Gastrocnemius medialis (tissue), 4 donors: ENCODE results near the gene PPP1R14C. TPM values are rescaled to one million over a fixed set of nuclear protein-coding genes. Genes with fewer than 3 reads are reported as not detected.

Experiments
- ATAC-seq, 2 donors: fragments of 150-250 bp; one replicate each; pipeline ENCODE4 v1.9.1; 2016
- DNase-seq, 2 donors: peaks; one replicate each; pipeline ENCODE4 v3.0.0-alpha.2; 2019
- H3K27ac ChIP-seq, 4 donors: fragments of 200-600 bp; sonication (generic); 1 replicate in 1 of 4; 2 replicates in 3 of 4; pipeline ENCODE4 v1.5.1; 2016 to 2018; ENCODE audit warnings: mild to moderate bottlenecking in 2 of 4, moderate library complexity in 1 of 4
- H3K27me3 ChIP-seq, 3 donors: fragments of 200-600 bp; sonication (generic) in 2 of 3; 1 replicate in 1 of 3; 2 replicates in 2 of 3; pipeline versions ENCODE4 v1.5.1 to v1.6.0; 2016 to 2019; ENCODE audit warnings: mild to moderate bottlenecking in 1 of 3, moderate library complexity in 1 of 3
- H3K36me3 ChIP-seq, 2 donors: fragments of 200-600 bp; sonication (generic) in 1 of 2; one replicate each; pipeline ENCODE4 v1.5.1; 2017 to 2018
- H3K4me1 ChIP-seq, 2 donors: fragments of 200-600 bp; sonication (generic) in 1 of 2; one replicate each; pipeline ENCODE4 v1.5.1; 2016 to 2017; ENCODE audit warnings: mild to moderate bottlenecking in 2 of 2
- H3K4me3 ChIP-seq, 4 donors: fragments of 200-600 bp; sonication (generic) in 3 of 4; 1 replicate in 1 of 4; 2 replicates in 3 of 4; pipeline ENCODE4 v1.5.1; 2016 to 2019; ENCODE audit warnings: mild to moderate bottlenecking in 2 of 4
- H3K9me3 ChIP-seq, 3 donors: fragments of 200-600 bp; sonication (generic) in 2 of 3; 1 replicate in 1 of 3; 2 replicates in 2 of 3; pipeline ENCODE4 v1.5.1; 2016 to 2019
- POLR2A ChIP-seq, 2 donors: fragments of 450-650 bp; IDR thresholded peaks; one replicate each; pipeline ENCODE4 v1.6.1; 2017; ENCODE audit warnings: antibody characterized with exemption in 2 of 2, mild to moderate bottlenecking in 2 of 2, moderate library complexity in 2 of 2
- in situ Hi-C, 4 donors: fragments of 200-750 bp; cut with MboI; loops; one replicate each; pipeline versions ENCODE4 v1.15.0 to v1.8.0; 2017; ENCODE audit warnings: low sequenced_read_pairs in 4 of 4
- intact Hi-C: fragments of 100-400 bp; cut with DNase I; formaldehyde crosslinking; loops from one replicate; pipeline ENCODE4 v1.15.1; 2023; ENCODE audit warnings: low total_unique reads
- total RNA-seq, 4 donors: library from RNA; depleted of rRNA; stranded (reverse); fragments of >200 nt; gene quantifications; one replicate each; pipeline versions ENCODE4 v1.1.0 to v1.2.3, GENCODE V29; 2016
- TF ChIP-seq, protein P1 (sequence below), 5 experiments: fragments of 450-650 bp in 3 of 5; fragments of 200-600 bp in 2 of 5; sonication (generic) in 2 of 5; IDR thresholded peaks in 4 of 5; conservative IDR thresholded peaks in 1 of 5; 1 replicate in 4 of 5; 2 replicates in 1 of 5; pipeline ENCODE4 v1.5.1; 2016 to 2019; ENCODE audit warnings: antibody characterized with exemption in 5 of 5, mild to moderate bottlenecking in 3 of 5, moderate library complexity in 3 of 5

The PPP1R14C gene
- total RNA-seq, 4 donors from 2014 or later, result 14.9 to 37.0 (median 21.7) TPM

DNA sequence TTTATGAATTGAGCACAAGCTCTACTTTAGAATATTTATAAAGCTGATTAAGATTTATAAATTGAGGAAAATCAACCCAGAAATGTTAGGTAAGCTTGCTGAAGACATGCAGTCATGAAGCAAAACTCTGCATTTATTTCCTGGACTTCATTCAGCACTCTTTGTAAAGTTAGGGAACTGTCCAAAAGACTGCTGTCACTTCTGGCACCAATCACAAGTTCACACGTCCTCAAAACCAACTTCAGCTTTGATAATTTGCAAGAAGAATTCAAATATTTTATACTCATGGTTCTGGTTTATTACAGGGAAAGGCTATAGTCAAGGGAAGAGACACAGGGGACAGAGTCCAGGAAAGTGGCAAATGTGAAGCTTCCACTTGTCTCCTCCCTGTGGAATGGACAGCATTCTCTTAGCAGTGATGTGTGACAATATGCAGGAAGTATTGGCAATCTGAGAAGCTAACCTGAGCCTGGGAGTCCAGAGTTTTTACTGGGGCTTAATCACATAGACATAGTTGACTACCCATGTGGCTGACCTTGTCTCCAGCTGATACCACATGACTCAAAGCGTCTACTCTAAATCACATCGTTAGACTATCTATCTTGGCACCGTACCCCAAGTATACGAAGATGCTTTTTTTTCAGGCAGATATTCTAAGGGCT lies 85.4 kb downstream of the PPP1R14C start:
- no peak overlapping the region for H3K27ac ChIP-seq
- H3K27me3 ChIP-seq, result no peaks in the 10 kb centered on the region
- peak in 1 of 2 donors; percentile 63 for ATAC-seq
- H3K36me3 ChIP-seq, result no peaks in the 10 kb centered on the region
- no peak for DNase-seq
- TF ChIP-seq, protein P1, sequence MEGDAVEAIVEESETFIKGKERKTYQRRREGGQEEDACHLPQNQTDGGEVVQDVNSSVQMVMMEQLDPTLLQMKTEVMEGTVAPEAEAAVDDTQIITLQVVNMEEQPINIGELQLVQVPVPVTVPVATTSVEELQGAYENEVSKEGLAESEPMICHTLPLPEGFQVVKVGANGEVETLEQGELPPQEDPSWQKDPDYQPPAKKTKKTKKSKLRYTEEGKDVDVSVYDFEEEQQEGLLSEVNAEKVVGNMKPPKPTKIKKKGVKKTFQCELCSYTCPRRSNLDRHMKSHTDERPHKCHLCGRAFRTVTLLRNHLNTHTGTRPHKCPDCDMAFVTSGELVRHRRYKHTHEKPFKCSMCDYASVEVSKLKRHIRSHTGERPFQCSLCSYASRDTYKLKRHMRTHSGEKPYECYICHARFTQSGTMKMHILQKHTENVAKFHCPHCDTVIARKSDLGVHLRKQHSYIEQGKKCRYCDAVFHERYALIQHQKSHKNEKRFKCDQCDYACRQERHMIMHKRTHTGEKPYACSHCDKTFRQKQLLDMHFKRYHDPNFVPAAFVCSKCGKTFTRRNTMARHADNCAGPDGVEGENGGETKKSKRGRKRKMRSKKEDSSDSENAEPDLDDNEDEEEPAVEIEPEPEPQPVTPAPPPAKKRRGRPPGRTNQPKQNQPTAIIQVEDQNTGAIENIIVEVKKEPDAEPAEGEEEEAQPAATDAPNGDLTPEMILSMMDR (IDR thresholded peaks at IDR 0.05 in 4 of 5, conservative IDR thresholded peaks at IDR 0.05 in 1 of 5), result no peak
- TF ChIP-seq POLR2A (IDR thresholded peaks at IDR 0.05), result no peak
- intact Hi-C loops (no loop called here), in situ Hi-C loops (no loop called here)
- H3K4me1 ChIP-seq, result peaks cover 17 to 20% of the 10 kb centered on the region in 2 donors
- H3K9me3 ChIP-seq, result no peaks in the 10 kb centered on the region
- H3K4me3 ChIP-seq, result no peak overlapping the region

DNA sequence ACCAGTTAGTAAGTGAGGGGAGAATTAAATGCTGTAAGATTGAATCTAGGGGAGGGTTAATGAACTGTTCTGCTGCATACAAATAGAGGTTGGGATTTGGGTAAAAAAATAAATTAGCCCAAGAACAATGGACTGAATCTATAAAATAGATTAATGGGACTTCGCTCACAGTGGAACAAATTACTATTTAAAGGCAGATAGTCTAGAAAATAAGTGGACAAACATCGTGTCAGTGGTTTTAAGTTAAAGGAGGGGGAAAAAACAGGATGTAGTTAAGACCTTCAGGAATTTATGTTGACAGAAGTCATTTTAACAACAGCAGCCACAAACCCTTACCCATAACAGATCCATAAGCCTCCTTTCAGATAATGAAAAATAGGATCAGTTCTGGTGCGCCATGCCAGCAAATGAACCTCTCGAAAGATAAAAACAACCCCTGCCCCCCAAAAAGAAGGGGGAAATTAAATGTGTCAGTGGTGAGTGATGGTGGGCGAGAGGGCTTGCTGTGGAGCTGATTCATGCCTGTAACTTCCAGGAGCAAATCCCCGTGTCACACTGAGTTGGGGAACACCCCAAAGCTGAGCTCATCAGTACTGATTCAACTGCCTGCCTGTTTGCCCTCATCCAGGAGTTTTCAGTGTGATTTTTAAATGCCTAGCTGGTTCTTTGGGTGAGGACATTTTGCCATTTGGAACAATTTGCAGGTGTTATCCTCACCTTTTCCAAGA lies 86.8 kb downstream of the PPP1R14C start:
- in situ Hi-C loops, result no loop called here
- no peak for TF ChIP-seq POLR2A (IDR thresholded peaks at IDR 0.05)
- TF ChIP-seq, protein P1 (IDR thresholded peaks at IDR 0.05 in 4 of 5, conservative IDR thresholded peaks at IDR 0.05 in 1 of 5), result no peak
- H3K27me3 ChIP-seq, result no peaks in the 10 kb centered on the region
- intact Hi-C loops, result no loop called here
- H3K36me3 ChIP-seq, result no peaks in the 10 kb centered on the region
- no peak overlapping the region for H3K4me3 ChIP-seq
- H3K4me1 ChIP-seq, result peaks cover 17 to 20% of the 10 kb centered on the region in 2 donors
- DNase-seq (no peak), ATAC-seq (no peak)
- no peak overlapping the region for H3K27ac ChIP-seq
- H3K9me3 ChIP-seq, result no peaks in the 10 kb centered on the region

DNA sequence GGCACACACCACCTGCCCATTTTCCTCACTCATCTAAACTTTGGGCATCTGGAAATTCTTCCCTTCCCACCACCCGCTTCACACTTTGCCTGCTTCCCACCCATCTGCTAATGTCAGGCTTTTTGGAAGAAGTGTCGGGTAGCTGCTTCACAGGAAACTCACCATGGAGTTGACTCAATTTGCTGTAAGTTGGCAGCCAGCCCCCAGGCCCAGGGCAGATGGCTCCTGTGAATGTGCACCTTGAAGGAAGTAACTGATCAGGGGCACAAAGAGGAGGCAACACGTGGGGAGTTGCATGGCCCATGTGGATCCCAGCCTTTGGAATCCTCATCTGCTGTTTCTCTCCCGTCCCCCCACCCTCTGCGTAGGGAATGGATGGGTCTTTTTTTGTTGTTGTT lies 87.3 kb downstream of the PPP1R14C start:
- intact Hi-C loops, result no loop called here
- Histone ChIP-seq H3K27ac (no peak overlapping the region), H3K27me3 (no peaks in the 10 kb centered on the region), H3K9me3 (no peaks in the 10 kb centered on the region), H3K4me3 (no peak overlapping the region), H3K4me1 (peaks cover 17 to 20% of the 10 kb centered on the region in 2 donors), H3K36me3 (no peaks in the 10 kb centered on the region)
- TF ChIP-seq POLR2A (IDR thresholded peaks at IDR 0.05), result no peak
- TF ChIP-seq, protein P1 (IDR thresholded peaks at IDR 0.05 in 4 of 5, conservative IDR thresholded peaks at IDR 0.05 in 1 of 5), result no peak
- ATAC-seq (no peak), DNase-seq (no peak)
- in situ Hi-C loops, result no loop called here

DNA sequence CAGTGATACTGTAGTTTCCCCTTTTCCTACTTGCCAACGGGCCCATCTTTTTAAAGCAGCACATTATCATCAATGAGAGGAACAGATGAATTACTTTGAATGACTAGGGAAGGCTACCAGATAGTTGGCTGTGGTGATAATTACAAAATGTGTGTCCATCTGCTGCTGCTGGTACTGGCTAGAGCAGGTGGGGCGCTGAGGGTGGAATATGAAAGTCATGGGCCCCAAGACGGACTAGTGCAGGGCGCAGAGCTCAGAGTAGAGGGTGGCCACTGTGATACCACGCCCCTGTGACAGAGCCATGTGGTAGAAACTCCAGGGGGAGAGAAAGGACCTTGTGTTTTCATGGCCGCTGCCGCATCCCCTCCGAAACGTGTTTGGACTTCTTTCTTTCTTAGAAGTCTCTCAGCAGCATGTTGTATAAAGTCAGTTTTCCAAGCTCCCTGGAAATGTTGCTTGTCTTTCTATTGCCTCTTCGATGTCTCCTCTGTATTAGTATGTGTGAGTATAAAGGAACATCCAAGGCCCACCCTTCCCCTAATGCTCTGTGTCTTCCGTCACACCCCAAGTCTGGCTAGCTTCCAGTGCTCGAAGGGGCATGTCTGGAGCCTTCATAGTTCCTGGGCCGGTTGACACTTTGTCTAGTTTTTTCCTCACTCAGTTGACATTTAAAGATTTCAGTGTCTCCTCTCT lies 88.1 kb downstream of the PPP1R14C start:
- ATAC-seq (no peak), DNase-seq (no peak)
- Histone ChIP-seq H3K27me3 (no peaks in the 10 kb centered on the region), H3K9me3 (no peaks in the 10 kb centered on the region), H3K4me1 (peaks cover 17 to 20% of the 10 kb centered on the region in 2 donors), H3K4me3 (no peak overlapping the region), H3K36me3 (no peaks in the 10 kb centered on the region), H3K27ac (no peak overlapping the region)
- intact Hi-C loops, result no loop called here
- no peak for TF ChIP-seq POLR2A (IDR thresholded peaks at IDR 0.05)
- TF ChIP-seq, protein P1 (IDR thresholded peaks at IDR 0.05 in 4 of 5, conservative IDR thresholded peaks at IDR 0.05 in 1 of 5), result no peak
- in situ Hi-C loops, result no loop called here
